Measurements from ENCODE around the gene HOXD3.

The HOXD3 gene

GRCh38 chr2:176132205-176133171 lies 24.6 kb upstream of the HOXD3 start:
- DNase-seq (ENCODE audit: low read depth) = no peak

GRCh38 chr2:176133389-176133788 lies 23.7 kb upstream of the HOXD3 start:
- no peak for DNase-seq (ENCODE audit: low read depth)

- DNase-seq (ENCODE audit: low read depth) = no peak
Measured at GRCh38 chr2:176134035-176134434, 23.1 kb upstream of the HOXD3 start.

GRCh38 chr2:176135035-176135440 lies 22.1 kb upstream of the HOXD3 start:
- DNase-seq (ENCODE audit: low read depth) = no peak

DNA sequence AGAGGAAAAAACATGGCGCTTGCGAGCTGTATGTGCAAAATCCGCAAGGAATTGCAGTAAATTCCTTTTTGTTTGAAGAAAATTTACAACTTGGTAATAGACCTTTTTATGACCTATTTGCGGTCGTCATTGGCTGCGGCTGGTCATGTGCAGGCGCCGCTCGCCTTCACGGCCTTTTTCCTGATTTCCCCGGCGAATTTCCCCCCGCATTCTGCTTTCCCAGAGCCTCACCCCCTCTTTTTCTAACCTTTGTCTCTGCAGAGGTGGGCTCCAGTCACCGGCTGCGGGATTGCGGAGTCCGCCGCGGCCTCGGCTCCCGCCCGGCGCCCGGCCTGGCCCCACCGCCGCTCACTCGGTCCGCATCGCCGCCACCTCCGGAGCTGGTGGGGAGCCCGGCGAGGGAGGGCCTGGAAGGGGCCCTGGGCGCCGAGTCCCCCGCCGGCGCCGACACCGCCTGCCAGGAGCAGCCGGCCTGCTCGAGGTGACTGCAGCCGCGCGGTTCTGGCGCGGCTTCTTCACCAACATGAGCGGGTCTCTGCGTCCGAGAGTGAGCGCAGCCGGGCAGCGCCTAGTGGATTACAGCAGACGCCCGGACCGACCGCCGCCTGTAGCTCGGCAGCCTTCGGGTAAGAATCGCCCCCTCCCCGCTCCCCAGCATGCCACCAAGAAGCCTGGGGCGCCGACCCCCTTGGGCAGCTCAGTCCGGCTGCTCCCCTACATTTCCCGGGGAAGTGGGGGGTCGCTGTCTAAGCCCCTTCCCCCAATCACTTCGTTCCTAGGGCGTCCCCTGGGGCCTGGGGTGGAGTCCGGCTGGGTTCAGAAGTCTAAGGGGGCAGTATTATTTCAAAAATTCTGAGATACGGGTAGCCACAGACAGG lies 20.5 kb upstream of the HOXD3 start:
- DNase-seq (ENCODE audit: low read depth) = no peak

DNA sequence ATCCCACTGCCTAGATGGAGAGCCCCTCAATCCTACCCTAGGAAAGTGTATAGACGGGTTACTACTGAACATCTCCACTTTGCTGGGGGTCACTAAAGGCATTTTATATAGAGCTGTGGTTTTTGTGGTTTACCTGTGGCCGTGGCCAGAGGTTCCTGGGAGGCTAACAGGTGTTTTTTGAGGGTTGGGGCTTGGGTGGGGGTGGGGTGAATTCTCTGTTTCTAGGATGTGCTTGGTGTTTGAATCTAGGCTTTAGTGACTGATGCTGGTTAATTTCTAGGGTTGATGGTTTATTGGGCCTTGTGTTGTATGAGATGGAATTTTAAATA lies 19.9 kb upstream of the HOXD3 start:
- no peak for DNase-seq (ENCODE audit: low read depth)

- DNase-seq (ENCODE audit: low read depth) = no peak
Measured at GRCh38 chr2:176137906-176138305, 19.2 kb upstream of the HOXD3 start.

GRCh38 chr2:176138526-176138922 lies 18.6 kb upstream of the HOXD3 start:
- no peak for DNase-seq (ENCODE audit: low read depth)

DNA sequence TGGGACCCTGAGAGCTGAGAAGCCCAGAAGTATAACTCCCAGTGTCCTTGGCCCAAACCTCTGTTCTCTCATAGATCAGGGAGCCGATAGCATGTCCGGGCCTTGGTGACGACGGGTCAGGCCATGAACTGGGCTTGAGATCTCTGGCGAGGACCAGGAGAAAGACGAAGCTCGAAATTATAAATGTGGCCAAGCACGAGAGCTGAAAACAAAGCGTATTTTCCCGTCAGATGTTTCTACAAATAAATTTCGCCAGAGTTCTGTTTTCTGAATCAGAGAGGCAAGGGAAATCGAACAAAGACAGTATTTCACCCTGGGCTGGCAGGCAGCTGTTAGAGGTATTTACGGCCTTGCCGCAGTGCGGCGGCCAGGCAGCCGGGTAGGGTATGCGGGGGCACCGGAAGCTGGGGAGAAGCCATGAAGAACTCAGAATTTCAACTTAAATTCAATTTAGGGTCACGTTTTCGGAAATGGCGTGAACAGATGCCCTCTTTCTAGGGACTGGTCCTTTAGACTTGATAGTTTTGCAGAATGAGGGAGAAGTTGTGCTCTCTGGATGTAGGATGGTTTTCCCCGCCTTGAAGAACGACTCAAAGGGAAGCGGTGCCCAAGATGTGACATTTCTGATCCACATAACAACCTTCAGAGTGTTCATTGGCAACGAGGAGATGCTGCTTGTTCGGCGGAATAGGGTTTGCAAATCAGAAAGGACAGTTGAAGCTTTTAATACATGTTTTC lies 18.0 kb upstream of the HOXD3 start:
- no peak for DNase-seq (ENCODE audit: low read depth)

GRCh38 chr2:176139661-176140512 lies 17.2 kb upstream of the HOXD3 start:
- DNase-seq (ENCODE audit: low read depth) = no peak

DNA sequence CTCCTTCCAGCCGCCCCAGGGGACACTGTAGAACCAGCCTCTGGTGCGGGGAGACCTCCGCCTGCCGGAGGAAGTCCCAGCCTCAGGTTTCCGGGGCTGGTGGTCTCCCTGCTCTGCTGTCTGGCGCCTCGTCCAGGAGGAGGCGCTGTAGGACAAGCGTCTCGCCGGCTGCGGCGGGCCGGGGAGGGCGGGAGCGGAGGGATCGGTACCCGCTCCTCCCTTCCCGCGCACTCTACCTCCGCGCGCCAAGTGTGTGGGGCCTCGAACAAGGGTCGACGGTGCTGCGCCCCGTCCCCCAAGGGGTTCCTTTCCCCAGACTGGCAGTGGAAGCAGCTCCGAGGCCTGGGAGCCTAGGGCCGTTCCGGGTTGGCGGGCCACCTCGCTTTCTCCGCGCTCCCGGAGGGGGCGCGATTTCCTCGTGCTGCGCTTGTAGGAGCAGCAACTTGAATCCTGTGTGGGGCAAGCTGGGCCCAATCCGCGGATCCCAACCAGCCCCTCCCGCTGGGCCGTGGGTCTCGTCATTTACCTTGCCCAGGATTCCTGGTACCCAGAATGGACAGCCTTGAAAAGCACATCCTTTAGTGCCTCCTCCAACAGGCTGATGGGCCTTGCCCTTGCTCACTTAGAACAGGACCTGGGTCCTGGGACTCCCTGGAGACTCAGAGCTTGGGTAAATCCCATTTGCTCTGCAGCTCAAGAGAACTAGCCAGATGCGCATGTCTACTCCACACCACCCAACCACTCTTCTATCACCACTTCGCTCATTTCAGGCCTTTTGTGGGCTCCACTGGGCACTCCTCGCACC lies 16.4 kb upstream of the HOXD3 start:
- DNase-seq (ENCODE audit: low read depth) = peak; percentile 58

DNA sequence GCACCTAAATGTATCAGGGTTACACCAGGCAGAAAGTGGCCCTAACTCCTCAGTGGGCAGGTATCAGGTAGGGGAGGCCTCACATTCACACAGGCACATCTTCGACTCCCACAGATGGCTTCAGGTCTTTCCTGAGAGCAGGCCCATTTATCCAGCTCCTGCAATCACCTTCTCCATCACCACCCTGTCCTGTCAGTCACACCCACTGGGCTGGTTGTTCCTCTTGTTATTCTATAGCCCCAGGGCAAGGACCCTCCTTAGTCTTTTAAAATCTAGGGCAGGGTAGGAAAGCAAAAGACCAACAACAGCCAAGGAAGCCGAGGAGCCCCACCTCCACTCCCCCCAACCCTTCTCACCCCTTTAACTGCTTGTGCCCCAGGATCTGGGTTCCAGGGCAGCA lies 14.8 kb upstream of the HOXD3 start:
- no peak for DNase-seq (ENCODE audit: low read depth)

DNA sequence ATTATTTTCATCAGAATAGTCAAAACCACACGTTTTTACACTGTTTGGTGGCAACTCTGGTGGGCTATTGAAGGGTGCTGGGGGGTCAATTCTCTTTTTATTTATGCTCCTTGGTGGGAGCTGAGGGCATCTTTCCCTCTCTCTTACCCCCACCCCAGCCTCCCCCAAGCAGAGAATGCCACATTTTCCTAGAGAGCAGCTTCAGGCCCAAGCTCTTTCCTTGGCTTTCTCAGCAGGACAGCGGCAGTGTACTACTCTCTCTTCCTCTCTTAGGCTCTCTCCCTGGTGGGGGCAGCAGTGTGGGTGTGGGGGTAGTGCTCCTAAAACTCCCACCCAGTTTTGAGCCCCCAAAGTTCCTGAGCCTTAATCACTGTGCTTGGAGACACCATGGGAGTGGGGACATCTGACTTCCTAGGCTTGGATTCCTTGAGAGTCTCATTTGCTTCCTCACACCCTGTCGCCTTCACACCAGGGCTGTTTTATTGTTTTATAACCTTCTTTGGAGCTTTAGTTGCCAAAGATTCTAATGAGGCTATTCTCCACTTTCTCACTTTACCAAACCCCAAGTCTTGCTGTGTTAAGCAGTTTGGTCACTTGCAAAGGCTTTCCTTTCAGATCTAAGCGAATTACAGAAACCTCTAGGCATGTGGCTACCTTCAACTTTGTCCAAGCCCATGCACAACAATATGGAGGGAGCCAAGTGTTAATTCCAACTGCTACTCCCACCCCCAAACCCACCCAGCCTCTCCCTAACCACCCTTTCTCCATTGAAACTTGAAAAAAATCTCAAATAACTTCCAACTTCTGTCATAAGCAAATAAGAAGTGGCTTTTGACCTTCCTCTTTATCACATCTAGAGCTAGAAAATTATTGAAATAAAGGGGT lies 11.8 kb upstream of the HOXD3 start:
- no peak for DNase-seq (ENCODE audit: low read depth)

GRCh38 chr2:176146101-176146500 lies 11.0 kb upstream of the HOXD3 start:
- no peak for DNase-seq (ENCODE audit: low read depth)

- DNase-seq (ENCODE audit: low read depth) = no peak
Measured at GRCh38 chr2:176146645-176147044, 10.5 kb upstream of the HOXD3 start.

DNA sequence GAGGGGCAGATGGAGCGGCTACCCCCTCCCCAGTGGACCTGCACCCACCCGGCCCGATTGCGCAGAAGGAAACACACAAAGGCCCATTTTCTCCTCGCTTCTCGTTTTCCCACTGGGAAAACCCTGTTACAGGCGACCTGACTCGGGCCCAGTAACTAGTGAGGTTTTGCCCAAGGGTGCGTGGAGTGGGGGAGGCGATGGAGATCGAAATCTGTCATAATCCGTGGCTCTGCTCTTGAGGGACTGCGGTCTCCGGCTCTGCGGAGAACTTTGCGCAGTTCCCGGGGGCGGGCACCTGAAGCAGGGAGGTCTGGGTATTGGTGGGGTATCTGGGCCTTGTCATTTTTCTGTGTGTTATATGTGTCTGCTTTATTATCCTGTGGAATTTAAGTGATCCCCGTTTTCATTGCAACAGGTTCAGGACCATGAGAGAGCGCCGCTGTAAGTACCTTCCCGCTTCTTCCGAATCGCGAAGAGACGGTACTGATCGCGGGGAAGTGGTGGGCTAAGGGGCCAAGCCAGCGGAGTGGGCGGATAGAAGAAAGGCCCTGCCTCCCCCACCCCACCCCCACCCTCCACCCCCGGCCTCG lies 9.8 kb upstream of the HOXD3 start:
- no peak for DNase-seq (ENCODE audit: low read depth)

DNA sequence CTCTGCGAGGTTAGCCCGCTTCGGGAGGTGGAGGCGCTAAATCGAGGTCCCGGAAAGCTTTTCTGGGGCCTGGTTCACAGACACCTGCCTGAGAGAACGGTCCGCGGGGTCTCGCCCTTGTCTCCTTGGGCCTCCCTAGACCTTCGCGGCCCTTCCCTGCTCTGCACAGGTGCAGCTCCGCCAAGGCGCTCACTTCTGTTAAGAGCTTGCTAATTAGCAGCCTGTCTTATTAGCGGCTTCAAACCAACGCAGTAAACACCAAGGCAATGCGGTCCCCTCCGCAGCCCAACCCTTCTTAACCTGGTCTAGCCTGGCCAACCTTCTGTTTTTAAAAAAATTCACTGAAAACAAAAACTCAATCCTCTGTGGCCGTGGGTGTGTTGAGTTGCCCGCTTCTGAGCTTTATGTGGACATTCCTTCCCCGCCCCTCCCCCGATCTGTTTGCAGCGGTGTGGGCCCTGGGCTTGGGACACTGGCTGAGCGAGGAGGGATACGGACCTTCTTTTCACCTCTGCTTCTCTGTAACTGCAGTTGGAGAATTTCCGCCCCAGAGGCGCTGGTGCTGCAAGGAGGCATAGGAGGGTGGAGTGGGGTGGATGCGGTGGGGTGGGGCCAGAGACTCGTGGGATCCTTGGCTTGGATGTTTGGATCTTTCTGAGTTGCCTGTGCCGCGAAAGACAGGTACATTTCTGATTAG lies 9.2 kb upstream of the HOXD3 start:
- DNase-seq (ENCODE audit: low read depth) = no peak

DNA sequence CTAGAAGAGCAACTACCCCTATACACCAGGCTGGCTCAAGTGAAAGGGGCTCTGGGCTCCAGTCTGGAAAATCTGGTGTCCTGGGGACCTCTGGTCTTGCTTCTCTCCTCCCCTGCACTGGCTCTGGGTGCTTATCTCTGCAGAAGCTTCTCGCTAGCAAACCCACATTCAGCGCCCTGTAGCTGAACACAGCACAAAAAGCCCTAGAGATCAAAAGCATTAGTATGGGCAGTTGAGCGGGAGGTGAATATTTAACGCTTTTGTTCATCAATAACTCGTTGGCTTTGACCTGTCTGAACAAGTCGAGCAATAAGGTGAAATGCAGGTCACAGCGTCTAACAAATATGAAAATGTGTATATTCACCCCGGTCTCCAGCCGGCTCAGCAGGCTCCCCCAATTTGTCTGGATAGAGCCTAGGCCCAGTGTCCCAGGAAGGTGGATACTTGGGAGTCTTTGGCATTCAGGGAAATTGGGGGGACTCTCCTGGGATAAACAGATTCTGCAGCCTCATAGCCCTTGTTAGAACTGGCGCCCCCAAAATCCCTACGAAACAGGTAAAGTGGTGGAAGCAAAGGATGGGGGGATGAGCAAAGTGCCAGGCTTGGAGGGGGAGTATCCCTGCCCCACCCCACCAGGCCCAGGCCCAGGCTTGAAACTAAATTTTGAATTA lies 8.2 kb upstream of the HOXD3 start:
- no peak for DNase-seq (ENCODE audit: low read depth)

All from stromal cell of bone marrow (primary cell).